Gastrocnemius medialis (tissue), 4 donors: ENCODE data around the gene GPR55. TPM values are rescaled to one million over a fixed set of nuclear protein-coding genes. Genes with fewer than 3 reads are reported as not detected.

ENCODE experiments used
- ATAC-seq, 2 donors: fragments of 150-250 bp; one replicate each; pipeline ENCODE4 v1.9.1; 2016
- DNase-seq, 2 donors: peaks; one replicate each; pipeline ENCODE4 v3.0.0-alpha.2; 2019
- H3K27ac ChIP-seq, 4 donors: fragments of 200-600 bp; sonication (generic); 1 replicate in 1 of 4; 2 replicates in 3 of 4; pipeline ENCODE4 v1.5.1; 2016 to 2018; ENCODE audit warnings: mild to moderate bottlenecking in 2 of 4, moderate library complexity in 1 of 4
- H3K27me3 ChIP-seq, 3 donors: fragments of 200-600 bp; sonication (generic) in 2 of 3; 1 replicate in 1 of 3; 2 replicates in 2 of 3; pipeline versions ENCODE4 v1.5.1 to v1.6.0; 2016 to 2019; ENCODE audit warnings: mild to moderate bottlenecking in 1 of 3, moderate library complexity in 1 of 3
- H3K36me3 ChIP-seq, 2 donors: fragments of 200-600 bp; sonication (generic) in 1 of 2; one replicate each; pipeline ENCODE4 v1.5.1; 2017 to 2018
- H3K4me1 ChIP-seq, 2 donors: fragments of 200-600 bp; sonication (generic) in 1 of 2; one replicate each; pipeline ENCODE4 v1.5.1; 2016 to 2017; ENCODE audit warnings: mild to moderate bottlenecking in 2 of 2
- H3K4me3 ChIP-seq, 4 donors: fragments of 200-600 bp; sonication (generic) in 3 of 4; 1 replicate in 1 of 4; 2 replicates in 3 of 4; pipeline ENCODE4 v1.5.1; 2016 to 2019; ENCODE audit warnings: mild to moderate bottlenecking in 2 of 4
- H3K9me3 ChIP-seq, 3 donors: fragments of 200-600 bp; sonication (generic) in 2 of 3; 1 replicate in 1 of 3; 2 replicates in 2 of 3; pipeline ENCODE4 v1.5.1; 2016 to 2019
- CTCF ChIP-seq, 5 experiments: fragments of 450-650 bp in 3 of 5; fragments of 200-600 bp in 2 of 5; sonication (generic) in 2 of 5; IDR thresholded peaks in 4 of 5; conservative IDR thresholded peaks in 1 of 5; 1 replicate in 4 of 5; 2 replicates in 1 of 5; pipeline ENCODE4 v1.5.1; 2016 to 2019; ENCODE audit warnings: antibody characterized with exemption in 5 of 5, mild to moderate bottlenecking in 3 of 5, moderate library complexity in 3 of 5
- POLR2A ChIP-seq, 2 donors: fragments of 450-650 bp; IDR thresholded peaks; one replicate each; pipeline ENCODE4 v1.6.1; 2017; ENCODE audit warnings: antibody characterized with exemption in 2 of 2, mild to moderate bottlenecking in 2 of 2, moderate library complexity in 2 of 2
- in situ Hi-C, 4 donors: fragments of 200-750 bp; cut with MboI; loops; one replicate each; pipeline versions ENCODE4 v1.15.0 to v1.8.0; 2017; ENCODE audit warnings: low sequenced_read_pairs in 4 of 4
- intact Hi-C: fragments of 100-400 bp; cut with DNase I; formaldehyde crosslinking; loops from one replicate; pipeline ENCODE4 v1.15.1; 2023; ENCODE audit warnings: low total_unique reads
- total RNA-seq, 4 donors: library from RNA; depleted of rRNA; stranded (reverse); fragments of >200 nt; gene quantifications; one replicate each; pipeline versions ENCODE4 v1.1.0 to v1.2.3, GENCODE V29; 2016

GPR55 gene
- total RNA-seq, 4 donors from 2014 or later, result not detected

- no peaks in the 10 kb centered on the region for H3K36me3 ChIP-seq
- H3K4me1 ChIP-seq, result peaks cover 4 to 10% of the 10 kb centered on the region in 2 donors
- TF ChIP-seq POLR2A (IDR thresholded peaks at IDR 0.05) (no peak), CTCF (IDR thresholded peaks at IDR 0.05 in 4 of 5, conservative IDR thresholded peaks at IDR 0.05 in 1 of 5) (no peak)
- H3K4me3 ChIP-seq, result no peak overlapping the region
- intact Hi-C loops (no loop called here), in situ Hi-C loops (no loop called here)
- no peak overlapping the region for H3K27ac ChIP-seq
- ATAC-seq (no peak), DNase-seq (no peak)
- no peaks in the 10 kb centered on the region for H3K9me3 ChIP-seq
- H3K27me3 ChIP-seq, result peaks cover 15 to 33% (median 23%) of the 10 kb centered on the region in 3 donors
Measured at GRCh38 chr2:230955163-230955737, 30.2 kb upstream of the GPR55 start.

- Histone ChIP-seq H3K27me3 (peaks cover 15 to 33% (median 23%) of the 10 kb centered on the region in 3 donors), H3K4me3 (no peak overlapping the region), H3K27ac (no peak overlapping the region), H3K36me3 (no peaks in the 10 kb centered on the region), H3K4me1 (peaks cover 4 to 10% of the 10 kb centered on the region in 2 donors), H3K9me3 (no peaks in the 10 kb centered on the region)
- DNase-seq (no peak), ATAC-seq (no peak)
- in situ Hi-C loops (no loop called here), intact Hi-C loops (no loop called here)
- TF ChIP-seq POLR2A (IDR thresholded peaks at IDR 0.05) (no peak), CTCF (IDR thresholded peaks at IDR 0.05 in 4 of 5, conservative IDR thresholded peaks at IDR 0.05 in 1 of 5) (no peak)
Measured at GRCh38 chr2:230954746-230955145, 29.7 kb upstream of the GPR55 start.

- intact Hi-C loops, result no loop called here
- TF ChIP-seq POLR2A (IDR thresholded peaks at IDR 0.05), result no peak
- TF ChIP-seq CTCF (IDR thresholded peaks at IDR 0.05 in 4 of 5, conservative IDR thresholded peaks at IDR 0.05 in 1 of 5), result no peak
- Histone ChIP-seq H3K27ac (no peak overlapping the region), H3K36me3 (no peaks in the 10 kb centered on the region), H3K4me1 (peaks cover 4 to 10% of the 10 kb centered on the region in 2 donors), H3K4me3 (no peak overlapping the region), H3K27me3 (peaks cover 15 to 27% (median 20%) of the 10 kb centered on the region in 3 donors), H3K9me3 (no peaks in the 10 kb centered on the region)
- ATAC-seq (no peak), DNase-seq (no peak)
- in situ Hi-C loops, result no loop called here
Measured at GRCh38 chr2:230953845-230954244, 28.8 kb upstream of the GPR55 start.

- Histone ChIP-seq H3K4me1 (peaks cover 4 to 7% of the 10 kb centered on the region in 2 donors), H3K36me3 (no peaks in the 10 kb centered on the region), H3K27ac (no peak overlapping the region), H3K9me3 (no peaks in the 10 kb centered on the region), H3K27me3 (peaks cover 7 to 13% (median 8%) of the 10 kb centered on the region in 3 donors), H3K4me3 (no peak overlapping the region)
- DNase-seq (no peak), ATAC-seq (no peak)
- in situ Hi-C loops (no loop called here), intact Hi-C loops (no loop called here)
- TF ChIP-seq POLR2A (IDR thresholded peaks at IDR 0.05) (no peak), CTCF (IDR thresholded peaks at IDR 0.05 in 4 of 5, conservative IDR thresholded peaks at IDR 0.05 in 1 of 5) (no peak)
Measured at GRCh38 chr2:230952226-230952956, 27.3 kb upstream of the GPR55 start.
